ENCODE results near the gene FOXP1. TPM values are rescaled to one million over a fixed set of nuclear protein-coding genes. Genes with fewer than 3 reads are reported as not detected.

Gene FOXP1
- total RNA-seq, 1 experiment from 2014 or later = 6.5 TPM

- in situ Hi-C loops (cut with HindIII; ENCODE audit: low pct_unique_long_range_greater_than_20kb, low sequenced_read_pairs) = no loop called here
- no peak for DNase-seq (ENCODE audit: low read depth, low spot score)
Measured at GRCh38 chr3:71488391-71488809, 95.1 kb downstream of the FOXP1 start.

GRCh38 chr3:71487418-71487817 lies 96.1 kb downstream of the FOXP1 start:
- in situ Hi-C loops (cut with HindIII; ENCODE audit: low pct_unique_long_range_greater_than_20kb, low sequenced_read_pairs) = no loop called here
- no peak for DNase-seq (ENCODE audit: low read depth, low spot score)

GRCh38 chr3:71486831-71487230 lies 96.7 kb downstream of the FOXP1 start:
- no peak for DNase-seq (ENCODE audit: low read depth, low spot score)
- in situ Hi-C loops (cut with HindIII; ENCODE audit: low pct_unique_long_range_greater_than_20kb, low sequenced_read_pairs) = no loop called here

- no peak for DNase-seq (ENCODE audit: low read depth, low spot score)
- in situ Hi-C loops (cut with HindIII; ENCODE audit: low pct_unique_long_range_greater_than_20kb, low sequenced_read_pairs) = no loop called here
Measured at GRCh38 chr3:71485896-71486295, 97.6 kb downstream of the FOXP1 start.

- DNase-seq (ENCODE audit: low read depth, low spot score) = no peak
- in situ Hi-C loops (cut with HindIII; ENCODE audit: low pct_unique_long_range_greater_than_20kb, low sequenced_read_pairs) = no loop called here
Measured at GRCh38 chr3:71484452-71484851, 99.1 kb downstream of the FOXP1 start.

GRCh38 chr3:71484047-71484446 lies 99.5 kb downstream of the FOXP1 start:
- in situ Hi-C loops (cut with HindIII; ENCODE audit: low pct_unique_long_range_greater_than_20kb, low sequenced_read_pairs) = no loop called here
- DNase-seq (ENCODE audit: low read depth, low spot score) = no peak

GRCh38 chr3:71482771-71483170 lies 100.8 kb downstream of the FOXP1 start:
- in situ Hi-C loops (cut with HindIII; ENCODE audit: low pct_unique_long_range_greater_than_20kb, low sequenced_read_pairs) = no loop called here
- DNase-seq (ENCODE audit: low read depth, low spot score) = no peak

- in situ Hi-C loops (cut with HindIII; ENCODE audit: low pct_unique_long_range_greater_than_20kb, low sequenced_read_pairs) = no loop called here
- no peak for DNase-seq (ENCODE audit: low read depth, low spot score)
Measured at GRCh38 chr3:71478568-71478967, 105.0 kb downstream of the FOXP1 start.

GRCh38 chr3:71476950-71477349 lies 106.6 kb downstream of the FOXP1 start:
- DNase-seq (ENCODE audit: low read depth, low spot score) = no peak
- in situ Hi-C loops (cut with HindIII; ENCODE audit: low pct_unique_long_range_greater_than_20kb, low sequenced_read_pairs) = no loop called here

GRCh38 chr3:71469138-71469435 lies 114.4 kb downstream of the FOXP1 start:
- in situ Hi-C loops (cut with HindIII; ENCODE audit: low pct_unique_long_range_greater_than_20kb, low sequenced_read_pairs) = no loop called here
- DNase-seq (ENCODE audit: low read depth, low spot score) = no peak

- no peak for DNase-seq (ENCODE audit: low read depth, low spot score)
- in situ Hi-C loops (cut with HindIII; ENCODE audit: low pct_unique_long_range_greater_than_20kb, low sequenced_read_pairs) = no loop called here
Measured at GRCh38 chr3:71468311-71469137, 115.0 kb downstream of the FOXP1 start.

- in situ Hi-C loops (cut with HindIII; ENCODE audit: low pct_unique_long_range_greater_than_20kb, low sequenced_read_pairs) = no loop called here
- DNase-seq (ENCODE audit: low read depth, low spot score) = no peak
Measured at GRCh38 chr3:71466483-71466882, 117.0 kb downstream of the FOXP1 start.

GRCh38 chr3:71465371-71466036 lies 118.0 kb downstream of the FOXP1 start:
- in situ Hi-C loops (cut with HindIII; ENCODE audit: low pct_unique_long_range_greater_than_20kb, low sequenced_read_pairs) = no loop called here

GRCh38 chr3:71464613-71465012 lies 118.9 kb downstream of the FOXP1 start:
- DNase-seq (ENCODE audit: low read depth, low spot score) = no peak
- in situ Hi-C loops (cut with HindIII; ENCODE audit: low pct_unique_long_range_greater_than_20kb, low sequenced_read_pairs) = no loop called here

More at GRCh38 chr3:71465371-71466036, 118.0 kb downstream of the FOXP1 start:
- DNase-seq (ENCODE audit: low read depth, low spot score) = no peak

- in situ Hi-C loops (cut with HindIII; ENCODE audit: low pct_unique_long_range_greater_than_20kb, low sequenced_read_pairs) = no loop called here
Measured at GRCh38 chr3:71463617-71464016, 119.9 kb downstream of the FOXP1 start.

GRCh38 chr3:71462586-71462985 lies 120.9 kb downstream of the FOXP1 start:
- in situ Hi-C loops (cut with HindIII; ENCODE audit: low pct_unique_long_range_greater_than_20kb, low sequenced_read_pairs) = no loop called here
- no peak for DNase-seq (ENCODE audit: low read depth, low spot score)

More at GRCh38 chr3:71463617-71464016, 119.9 kb downstream of the FOXP1 start:
- no peak for DNase-seq (ENCODE audit: low read depth, low spot score)

GRCh38 chr3:71461749-71462483 lies 121.6 kb downstream of the FOXP1 start:
- no peak for DNase-seq (ENCODE audit: low read depth, low spot score)

GRCh38 chr3:71461114-71461513 lies 122.4 kb downstream of the FOXP1 start:
- in situ Hi-C loops (cut with HindIII; ENCODE audit: low pct_unique_long_range_greater_than_20kb, low sequenced_read_pairs) = no loop called here
- no peak for DNase-seq (ENCODE audit: low read depth, low spot score)

More at GRCh38 chr3:71461749-71462483, 121.6 kb downstream of the FOXP1 start:
- in situ Hi-C loops (cut with HindIII; ENCODE audit: low pct_unique_long_range_greater_than_20kb, low sequenced_read_pairs) = no loop called here

Measured in SK-MEL-5 (cell line).